CD4-positive, alpha-beta T cell (primary cell): ENCODE data around the gene SLC49A4. TPM values are rescaled to one million over a fixed set of nuclear protein-coding genes. Genes with fewer than 3 reads are reported as not detected.

Experiments
- ATAC-seq: fragments of 200-7000 bp; cut with Tn5 transposase; one replicate; pipeline ENCODE4 v1.10.0; 2022; ENCODE audit warnings: mild to moderate bottlenecking; ENCODE audit not compliant: poor library complexity
- CTCF ChIA-PET: fragments of 350-600 bp; sonication (Branson Sonifier 250); formaldehyde crosslinking; loops from one replicate; lab custom pipeline; 2021; ENCODE audit warnings: antibody characterized with exemption, inconsistent platforms; lab: Charles Lee
- POLR2A ChIA-PET: fragments of 350-600 bp; sonication (Branson Sonifier 250); formaldehyde crosslinking; loops from one replicate; lab custom pipeline; 2021; ENCODE audit warnings: antibody characterized with exemption, inconsistent platforms; lab: Charles Lee
- DNase-seq, 14 experiments: peaks; one replicate each; pipeline ENCODE4 v3.0.0-alpha.2; 2013 to 2020; ENCODE audit warnings: mixed read lengths in 2 of 14
- H3K27ac ChIP-seq, 2 donors: one replicate each; pipeline versions ENCODE4 v1.5.1 to v1.7.0; 2013; ENCODE audit warnings: low read length in 2 of 2, low read depth in 1 of 2, mild to moderate bottlenecking in 1 of 2
- H3K27me3 ChIP-seq, 2 experiments: 1 replicate in 1 of 2; 2 replicates in 1 of 2; pipeline versions ENCODE4 v1.6.1 to v1.7.0; 2013; ENCODE audit warnings: low read length in 2 of 2, control low read depth in 1 of 2, mild to moderate bottlenecking in 1 of 2, moderate library complexity in 1 of 2; ENCODE audit not compliant: insufficient read depth in 2 of 2, control insufficient read depth in 1 of 2
- H3K36me3 ChIP-seq: one replicate; pipeline ENCODE4 v1.6.1; 2013; ENCODE audit warnings: low read length, control low read depth; ENCODE audit not compliant: insufficient read depth
- H3K4me1 ChIP-seq: one replicate; pipeline ENCODE4 v1.6.1; 2013; ENCODE audit warnings: low read length, control low read depth; ENCODE audit not compliant: insufficient read depth
- H3K4me3 ChIP-seq: one replicate; pipeline ENCODE4 v1.5.1; 2013; ENCODE audit warnings: mild to moderate bottlenecking, low read length, moderate library complexity
- H3K9me3 ChIP-seq, 2 experiments: 1 replicate in 1 of 2; 2 replicates in 1 of 2; pipeline versions ENCODE4 v1.6.1 to v1.7.0; 2013; ENCODE audit warnings: low read length in 2 of 2, mild to moderate bottlenecking in 2 of 2, control low read depth in 1 of 2, moderate library complexity in 1 of 2; ENCODE audit not compliant: control insufficient read depth in 1 of 2, insufficient read depth in 1 of 2
- H3K27ac Mint-ChIP-seq: one replicate; pipeline ENCODE4 v1.8.0; 2020; ENCODE audit warnings: mixed read lengths
- H3K27me3 Mint-ChIP-seq: one replicate; pipeline ENCODE4 v1.8.0; 2021; ENCODE audit warnings: mixed read lengths
- H3K36me3 Mint-ChIP-seq: one replicate; pipeline ENCODE4 v1.8.0; 2021; ENCODE audit warnings: low read depth, mixed read lengths
- H3K4me1 Mint-ChIP-seq: one replicate; pipeline ENCODE4 v1.8.0; 2021; ENCODE audit warnings: low read depth, mixed read lengths
- H3K4me3 Mint-ChIP-seq: one replicate; pipeline ENCODE4 v1.8.0; 2020; ENCODE audit warnings: mild to moderate bottlenecking, mixed read lengths
- H3K9me3 Mint-ChIP-seq: one replicate; pipeline ENCODE4 v1.8.0; 2020; ENCODE audit warnings: mixed read lengths
- CTCF ChIP-seq: fragments of 200-600 bp; IDR thresholded peaks from one replicate; pipeline ENCODE4 v1.8.0; 2022; ENCODE audit warnings: antibody characterized with exemption, mild to moderate bottlenecking
- intact Hi-C, 2 experiments: fragments of 100-400 bp; cut with DNase I in 1 of 2; cut with micrococcal nuclease in 1 of 2; formaldehyde crosslinking; loops; one replicate each; pipeline versions ENCODE4 v1.15.1 to v1.9.0; 2023 to 2025; cut with DNase I, micrococcal nuclease
- total RNA-seq, 174 experiments: library from RNA in 2 of 174; stranded (reverse) in 2 of 174; gene quantifications; one replicate each; pipeline ENCODE4 v1.2.3 and lab custom pipeline; 2021 to 2026

The SLC49A4 gene
- total RNA-seq, 2 experiments from 2014 or later: 4.7 to 5.1 TPM

- Mint-ChIP-seq H3K4me1 (no peaks in the 10 kb centered on the region), H3K9me3 (no peaks in the 10 kb centered on the region), H3K27me3 (no peaks in the 10 kb centered on the region), H3K27ac (no peak overlapping the region), H3K4me3 (no peak overlapping the region), H3K36me3 (peaks cover 20% of the 10 kb centered on the region)
- Histone ChIP-seq H3K9me3 (no peaks in the 10 kb centered on the region), H3K36me3 (peaks cover 8% of the 10 kb centered on the region), H3K27ac (no peak overlapping the region), H3K4me3 (no peak overlapping the region), H3K27me3 (no peaks in the 10 kb centered on the region), H3K4me1 (no peaks in the 10 kb centered on the region)
- intact Hi-C loops: no loop called here
- no peak for DNase-seq
- ChIA-PET CTCF (no interaction called here), POLR2A (interaction anchor here (1.1 to 1.4 kb wide), 2 partner anchors 13 to 20 kb away, joined by 3 to 10 read pairs; partner anchors contain the start of gene HSPBAP1)
- ATAC-seq: no peak
- no peak for TF ChIP-seq CTCF
Observed at GRCh38 chr3:122773944-122774509, 20.8 kb upstream of the SLC49A4 start.

DNA sequence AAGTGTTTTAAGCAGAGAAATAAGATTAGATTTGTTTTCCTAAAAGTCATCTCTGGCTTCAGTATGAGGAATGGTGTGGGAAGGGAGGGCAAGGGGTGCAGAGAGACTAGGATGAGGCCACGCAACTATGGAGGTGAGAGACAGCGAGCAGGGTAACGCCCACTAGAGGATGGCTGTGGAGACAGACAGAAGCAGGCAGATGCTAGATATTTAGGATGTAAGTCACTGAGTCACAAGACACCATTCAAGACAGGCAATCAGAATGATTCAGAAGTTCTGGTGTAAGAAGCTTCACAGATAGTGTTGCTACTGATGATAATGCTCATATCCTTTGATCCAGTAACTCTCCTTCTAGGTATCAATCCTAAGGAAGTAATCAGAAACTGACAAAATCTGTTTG, 20.3 kb upstream of the SLC49A4 start:
- H3K4me3 Mint-ChIP-seq: no peak overlapping the region
- ChIA-PET CTCF (no interaction called here), POLR2A (interaction anchor here (1.1 to 1.4 kb wide), 2 partner anchors 12 to 19 kb away, joined by 3 to 10 read pairs; partner anchors contain the start of gene HSPBAP1)
- intact Hi-C loops: no loop called here
- H3K9me3 ChIP-seq: no peaks in the 10 kb centered on the region
- H3K4me1 ChIP-seq: no peaks in the 10 kb centered on the region
- no peaks in the 10 kb centered on the region for H3K4me1 Mint-ChIP-seq
- no peaks in the 10 kb centered on the region for H3K9me3 Mint-ChIP-seq
- no peaks in the 10 kb centered on the region for H3K27me3 Mint-ChIP-seq
- no peak for TF ChIP-seq CTCF
- DNase-seq: peak in 1 of 14 experiments; percentile 39
- no peak overlapping the region for H3K27ac ChIP-seq
- no peak overlapping the region for H3K27ac Mint-ChIP-seq
- no peak overlapping the region for H3K4me3 ChIP-seq
- ATAC-seq: no peak
- H3K36me3 ChIP-seq: peaks cover 8% of the 10 kb centered on the region
- H3K36me3 Mint-ChIP-seq: peaks cover 14% of the 10 kb centered on the region
- H3K27me3 ChIP-seq: no peaks in the 10 kb centered on the region

- Histone ChIP-seq H3K4me1 (no peaks in the 10 kb centered on the region), H3K9me3 (peaks cover 0 to 4% of the 10 kb centered on the region in 2 experiments), H3K27ac (no peak overlapping the region), H3K4me3 (no peak overlapping the region), H3K27me3 (no peaks in the 10 kb centered on the region), H3K36me3 (peaks cover 13% of the 10 kb centered on the region)
- Mint-ChIP-seq H3K27me3 (no peaks in the 10 kb centered on the region), H3K9me3 (no peaks in the 10 kb centered on the region), H3K27ac (no peak overlapping the region), H3K4me3 (no peak overlapping the region), H3K36me3 (peaks cover 13% of the 10 kb centered on the region), H3K4me1 (no peaks in the 10 kb centered on the region)
- POLR2A ChIA-PET: interaction anchor here (1.1 kb wide), 1 partner anchor 17 kb away, joined by 5 read pairs; the partner anchor contains the start of gene HSPBAP1
- TF ChIP-seq CTCF: no peak
- CTCF ChIA-PET: no interaction called here
- ATAC-seq: no peak
- DNase-seq: no peak
- intact Hi-C loops: no loop called here
Observed at GRCh38 chr3:122776675-122777468, 18.0 kb upstream of the SLC49A4 start.
